ENCODE results near the gene NGRN. TPM values are rescaled to one million over a fixed set of nuclear protein-coding genes. Genes with fewer than 3 reads are reported as not detected.

NGRN gene
- 100 to 1,000 TPM in 7 of 10 donors, 10 to 100 TPM in 3; 89.7 to 112 (median 103) TPM for polyA plus RNA-seq (ENCODE audit: insufficient read length in 10 of 10)
- long read RNA-seq, donor 1, full-length matches to known transcripts = 99 of 99 reads
- long read RNA-seq, donor 1, partial matches to known transcripts = 0 of 99 reads
- long read RNA-seq, donor 1, other reads (novel, unspliced or antisense) = 0 of 99 reads
- long read RNA-seq, donor 2, full-length matches to known transcripts = 70 of 70 reads
- long read RNA-seq, donor 2, partial matches to known transcripts = 0 of 70 reads
- long read RNA-seq, donor 2, other reads (novel, unspliced or antisense) = 0 of 70 reads
- long read RNA-seq, donor 3 = 0 reads
- long read RNA-seq, donor 4, full-length matches to known transcripts = 94 of 94 reads
- long read RNA-seq, donor 4, partial matches to known transcripts = 0 of 94 reads
- long read RNA-seq, donor 4, other reads (novel, unspliced or antisense) = 0 of 94 reads
- long read RNA-seq, donor 5, full-length matches to known transcripts = 120 of 120 reads
- long read RNA-seq, donor 5, partial matches to known transcripts = 0 of 120 reads
- long read RNA-seq, donor 5, other reads (novel, unspliced or antisense) = 0 of 120 reads
- long read RNA-seq, donor 6, full-length matches to known transcripts = 116 of 116 reads
- long read RNA-seq, donor 6, partial matches to known transcripts = 0 of 116 reads
- long read RNA-seq, donor 6, other reads (novel, unspliced or antisense) = 0 of 116 reads
- long read RNA-seq, donor 7, full-length matches to known transcripts = 57 of 73 reads
- long read RNA-seq, donor 7, partial matches to known transcripts = 16 of 73 reads
- long read RNA-seq, donor 7, other reads (novel, unspliced or antisense) = 0 of 73 reads
- long read RNA-seq, donor 8, full-length matches to known transcripts = 64 of 64 reads
- long read RNA-seq, donor 8, partial matches to known transcripts = 0 of 64 reads
- long read RNA-seq, donor 8, other reads (novel, unspliced or antisense) = 0 of 64 reads
- long read RNA-seq, donor 9, full-length matches to known transcripts = 10 of 10 reads
- long read RNA-seq, donor 9, partial matches to known transcripts = 0 of 10 reads
- long read RNA-seq, donor 9, other reads (novel, unspliced or antisense) = 0 of 10 reads

- peak; percentile 91 to 98 (median 94) for DNase-seq
Observed at GRCh38 chr15:90265271-90266060, at the start of gene NGRN. NGRN (plus strand) TSS chr15:90265672; CDS start chr15:90265713, 41 bp downstream.

- no peak for DNase-seq
Observed at GRCh38 chr15:90217671-90218394, 47.6 kb upstream of the NGRN start.

- DNase-seq = no peak
Observed at GRCh38 chr15:90219421-90220141, 45.9 kb upstream of the NGRN start.

GRCh38 chr15:90221246-90221900 is 44.1 kb upstream of the NGRN start:
- DNase-seq = peak; percentile 56 to 76 (median 64)

GRCh38 chr15:90222547-90222946 is 42.9 kb upstream of the NGRN start:
- DNase-seq = no peak

- no peak for DNase-seq
Observed at GRCh38 chr15:90223441-90224165, 41.9 kb upstream of the NGRN start.

- no peak for DNase-seq
Observed at GRCh38 chr15:90225047-90225446, 40.4 kb upstream of the NGRN start.

- no peak for DNase-seq
Observed at GRCh38 chr15:90225504-90226234, 39.8 kb upstream of the NGRN start.

GRCh38 chr15:90227336-90227735 is 38.1 kb upstream of the NGRN start:
- no peak for DNase-seq

- DNase-seq = no peak
Observed at GRCh38 chr15:90227816-90228772, 37.4 kb upstream of the NGRN start.

- DNase-seq = no peak
Observed at GRCh38 chr15:90228960-90229359, 36.5 kb upstream of the NGRN start.

- DNase-seq = no peak
Observed at GRCh38 chr15:90230071-90230494, 35.4 kb upstream of the NGRN start.

GRCh38 chr15:90230610-90231009 is 34.9 kb upstream of the NGRN start:
- no peak for DNase-seq

GRCh38 chr15:90231028-90232017 is 34.1 kb upstream of the NGRN start:
- DNase-seq = no peak

GRCh38 chr15:90232196-90232595 is 33.3 kb upstream of the NGRN start:
- no peak for DNase-seq

All from muscle of back (tissue), 13 donors.